Heart right ventricle (tissue), 16 donors: Measurements from ENCODE around the gene TBC1D22B. TPM values are rescaled to one million over a fixed set of nuclear protein-coding genes. Genes with fewer than 3 reads are reported as not detected.

ENCODE experiments used
- ATAC-seq, 8 donors: fragments of 200-7000 bp; cut with Tn5 transposase; one replicate each; pipeline ENCODE4 v1.9.1; 2020; ENCODE audit warnings: mild to moderate bottlenecking in 8 of 8, moderate library complexity in 8 of 8, moderate number of reproducible peaks in 1 of 8
- DNase-seq, 2 donors: peaks; one replicate each; pipeline ENCODE4 v3.0.0-alpha.2; 2020
- H3K27ac ChIP-seq, 10 donors: fragments of 200-600 bp; sonication (generic) in 2 of 10; one replicate each; pipeline versions ENCODE4 v1.5.0 to v1.8.0; 2020 to 2022; ENCODE audit warnings: mild to moderate bottlenecking in 3 of 10
- H3K27me3 ChIP-seq, 7 donors: fragments of 200-600 bp; one replicate each; pipeline ENCODE4 v1.8.0; 2021 to 2022; ENCODE audit warnings: mild to moderate bottlenecking in 2 of 7
- H3K36me3 ChIP-seq, 9 donors: fragments of 200-600 bp; sonication (generic) in 1 of 9; one replicate each; pipeline versions ENCODE4 v1.5.0 to v1.8.0; 2020 to 2022; ENCODE audit warnings: mild to moderate bottlenecking in 2 of 9
- H3K4me1 ChIP-seq, 9 donors: fragments of 200-600 bp; sonication (generic) in 1 of 9; one replicate each; pipeline versions ENCODE4 v1.5.0 to v1.8.0; 2020 to 2022; ENCODE audit warnings: mild to moderate bottlenecking in 4 of 9
- H3K4me3 ChIP-seq, 10 donors: fragments of 200-600 bp; sonication (generic) in 2 of 10; one replicate each; pipeline versions ENCODE4 v1.5.0 to v1.8.0; 2020 to 2022; ENCODE audit warnings: mild to moderate bottlenecking in 7 of 10, moderate library complexity in 2 of 10
- H3K9me3 ChIP-seq, 11 donors: fragments of 200-600 bp in 10 of 11; sonication (generic) in 2 of 11; one replicate each; pipeline versions ENCODE4 v1.5.0 to v1.8.0; 2013 to 2022; ENCODE audit warnings: mild to moderate bottlenecking in 2 of 11, control low read depth in 1 of 11, moderate library complexity in 1 of 11
- WGBS, 2 donors: extraction: QIAGEN DNeasy Blood & Tissue Kit; methylation state at CpG; one replicate each; pipeline ENCODE4 v1.1.7; 2013; ENCODE audit warnings: inconsistent platforms in 1 of 2; 5-methylcytosine and 5-hydroxymethylcytosine counted together
- intact Hi-C, 10 donors: fragments of 100-400 bp; cut with DNase I; formaldehyde crosslinking; loops; one replicate each; pipeline versions ENCODE4 v1.11.1 to v1.14.2; 2022
- polyA plus RNA-seq, 2 donors: library from polyadenylated mRNA; stranded (reverse); fragments of 200-250 nt; gene quantifications; one replicate each; pipeline ENCODE4 v1.2.3, GENCODE V29; 2013
- total RNA-seq, 10 donors: library from RNA; stranded (reverse); fragmentation: NEBNext Ultra II Directional in 3 of 10; extraction: Animal tissue kit (Norgen Biotek cat#: 25700) in 3 of 10; gene quantifications; one replicate each; pipeline versions ENCODE4 v1.2.1 to v1.2.4, GENCODE V29; 2021 to 2023
- TF ChIP-seq, protein P1 (sequence below), 9 donors: fragments of 200-600 bp; sonication (generic) in 2 of 9; IDR thresholded peaks; one replicate each; pipeline versions ENCODE4 v1.5.0 to v1.8.0; 2021 to 2022; ENCODE audit warnings: antibody characterized with exemption in 9 of 9, mild to moderate bottlenecking in 5 of 9, moderate library complexity in 1 of 9
- donor health status: Arrhythmogenic right ventricular cardiomyopathy.
- donor health status: ischemic (EF 13 %, LVEDD 7.1; RV severe dilation, severe dysfunction).
- donor health status: healthy with polysubstance abuse.
- donor health status: DM: no; HTN: yes; CAD: no.
- donor health status: DM: no; HTN: no; CAD: no.
- donor health status: ischemic (EF 25% LVEDD 6.9; RV normal size, moderate dysfunction).
- donor health status: ischemic (EF 25% LVEDD 5.7; RV mildly dilated, moderate dysfunction).
- donor health status: healthy.
- donor health status: DM: yes; HTN: yes; CAD: no.
- donor health status: Ischemic cardiomyopathy.
- donor health status: ischemic (EF 35%, LVEDD 5.7; RV mildly dilated, moderate dysfunction).
- donor health status: nonischemic (EF 11% LVEDD 7.7; RV severe dilation, severe dysfunction).
- donor health status: DM: yes; HTN: yes; CAD: no.
- donor health status: PGD.
- donor health status: ischemic (EF 29% LVEDD 5.4; RV normal size, mild dysfunction).
- donor health status: nonischemic (EF 23%, LVEDD 6.1; RV moderate dilation, normal function).

The TBC1D22B gene
- total and polyA plus RNA-seq, 12 donors, result 5.0 to 8.1 (median 6.3) TPM

DNA sequence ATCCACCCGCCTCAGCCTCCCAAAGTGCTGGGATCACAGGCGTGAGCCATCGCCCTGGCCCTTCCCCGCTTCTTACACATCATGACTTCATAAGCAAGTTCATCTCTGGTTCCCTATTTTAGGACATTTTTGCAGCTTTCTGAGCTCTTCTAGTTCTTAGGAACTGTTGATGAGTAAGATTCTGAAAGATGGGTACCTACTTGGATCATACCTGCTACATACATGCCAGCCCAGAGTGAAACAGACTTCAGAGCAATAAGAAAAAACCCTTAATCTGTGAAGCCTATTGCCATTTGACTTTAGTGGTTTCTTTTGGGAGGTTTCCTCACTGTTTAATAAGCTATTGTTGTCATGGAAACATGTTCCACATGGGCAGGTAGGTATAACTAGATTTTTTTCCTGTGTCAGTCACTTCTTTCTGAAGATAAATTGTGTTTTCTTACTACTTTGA lies 28.3 kb downstream of the TBC1D22B start:
- Histone ChIP-seq H3K27me3 (no peaks in the 10 kb centered on the region), H3K27ac (no peak overlapping the region), H3K4me3 (no peak overlapping the region), H3K9me3 (no peaks in the 10 kb centered on the region), H3K36me3 (peaks cover 0 to 100% (median 19%) of the 10 kb centered on the region in 9 donors), H3K4me1 (peaks cover 0 to 37% (median 24%) of the 10 kb centered on the region in 9 donors)
- DNase-seq, result no peak
- no peak for ATAC-seq
- WGBS, 2 donors, result 99 to 100% methylated on average over 4 of the region's 4 CpGs
- intact Hi-C loops, result no loop called here
- TF ChIP-seq, protein P1, sequence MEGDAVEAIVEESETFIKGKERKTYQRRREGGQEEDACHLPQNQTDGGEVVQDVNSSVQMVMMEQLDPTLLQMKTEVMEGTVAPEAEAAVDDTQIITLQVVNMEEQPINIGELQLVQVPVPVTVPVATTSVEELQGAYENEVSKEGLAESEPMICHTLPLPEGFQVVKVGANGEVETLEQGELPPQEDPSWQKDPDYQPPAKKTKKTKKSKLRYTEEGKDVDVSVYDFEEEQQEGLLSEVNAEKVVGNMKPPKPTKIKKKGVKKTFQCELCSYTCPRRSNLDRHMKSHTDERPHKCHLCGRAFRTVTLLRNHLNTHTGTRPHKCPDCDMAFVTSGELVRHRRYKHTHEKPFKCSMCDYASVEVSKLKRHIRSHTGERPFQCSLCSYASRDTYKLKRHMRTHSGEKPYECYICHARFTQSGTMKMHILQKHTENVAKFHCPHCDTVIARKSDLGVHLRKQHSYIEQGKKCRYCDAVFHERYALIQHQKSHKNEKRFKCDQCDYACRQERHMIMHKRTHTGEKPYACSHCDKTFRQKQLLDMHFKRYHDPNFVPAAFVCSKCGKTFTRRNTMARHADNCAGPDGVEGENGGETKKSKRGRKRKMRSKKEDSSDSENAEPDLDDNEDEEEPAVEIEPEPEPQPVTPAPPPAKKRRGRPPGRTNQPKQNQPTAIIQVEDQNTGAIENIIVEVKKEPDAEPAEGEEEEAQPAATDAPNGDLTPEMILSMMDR (IDR thresholded peaks at IDR 0.05), result no peak

GRCh38 chr6:37287519-37288157 lies 30.1 kb downstream of the TBC1D22B start:
- intact Hi-C loops, result no loop called here
- TF ChIP-seq, protein P1 (IDR thresholded peaks at IDR 0.05), result no peak
- WGBS, 2 donors, result 94 to 96% methylated on average over 2 of the region's 2 CpGs
- DNase-seq (no peak), ATAC-seq (no peak)
- no peak overlapping the region for H3K4me3 ChIP-seq
- peaks cover 0 to 100% (median 33%) of the 10 kb centered on the region in 9 donors for H3K36me3 ChIP-seq
- peaks cover 0 to 30% (median 22%) of the 10 kb centered on the region in 9 donors for H3K4me1 ChIP-seq
- no peaks in the 10 kb centered on the region for H3K27me3 ChIP-seq
- no peak overlapping the region for H3K27ac ChIP-seq
- H3K9me3 ChIP-seq, result no peaks in the 10 kb centered on the region

DNA sequence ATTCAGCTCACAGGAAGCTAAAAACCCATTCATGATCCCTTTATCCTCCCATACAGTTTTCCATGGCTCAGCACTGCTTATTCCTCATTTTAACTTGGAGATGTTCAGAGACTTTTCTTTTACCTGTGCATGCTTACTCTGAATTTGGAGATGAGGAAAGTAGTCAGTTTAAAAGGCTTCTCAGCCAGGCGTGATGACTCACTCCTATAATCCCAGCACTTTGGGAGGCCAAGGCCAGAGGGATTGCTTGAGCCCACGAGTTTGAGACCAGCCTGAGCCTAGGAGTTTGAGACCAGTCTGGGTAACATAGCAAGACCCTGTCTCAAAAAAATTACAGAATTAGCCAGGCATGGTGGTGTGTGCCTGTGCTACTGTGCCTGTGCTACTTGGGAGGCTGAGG lies 30.7 kb downstream of the TBC1D22B start:
- intact Hi-C loops, result no loop called here
- TF ChIP-seq, protein P1 (IDR thresholded peaks at IDR 0.05), result no peak
- Histone ChIP-seq H3K4me3 (no peak overlapping the region), H3K27ac (no peak overlapping the region), H3K9me3 (no peaks in the 10 kb centered on the region), H3K4me1 (peaks cover 0 to 23% (median 17%) of the 10 kb centered on the region in 9 donors), H3K36me3 (peaks cover 0 to 99% (median 35%) of the 10 kb centered on the region in 9 donors), H3K27me3 (no peaks in the 10 kb centered on the region)
- ATAC-seq (no peak), DNase-seq (no peak)
- WGBS, 2 donors, result 90 to 91% methylated on average over 2 of the region's 2 CpGs

DNA sequence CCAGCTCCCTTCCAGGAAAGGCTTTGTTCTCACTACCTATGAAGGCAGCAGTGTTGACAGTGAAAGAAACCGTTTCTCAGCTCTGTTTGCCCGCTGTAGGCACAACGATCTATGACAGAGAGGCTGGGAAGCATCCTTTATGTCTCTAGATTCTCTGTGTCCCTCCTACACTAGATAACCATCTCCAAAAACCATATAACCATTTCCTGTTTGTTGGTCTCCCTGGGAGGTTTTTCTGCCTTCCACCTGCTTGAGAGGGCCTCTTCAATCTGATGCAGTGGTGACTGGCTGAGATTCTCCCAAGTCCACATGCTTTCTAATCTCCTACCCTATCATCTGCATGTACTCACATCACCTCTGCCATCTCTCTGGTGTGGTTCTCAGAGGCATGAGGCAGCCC lies 32.4 kb downstream of the TBC1D22B start:
- ATAC-seq, result no peak
- intact Hi-C loops, result no loop called here

More for the DNA sequence above, 32.4 kb downstream of the TBC1D22B start:
- no peak overlapping the region for H3K27ac ChIP-seq
- 90% methylated on average over 3 of the region's 3 CpGs for WGBS, 2 donors
- TF ChIP-seq, protein P1 (IDR thresholded peaks at IDR 0.05), result no peak
- H3K27me3 ChIP-seq, result no peaks in the 10 kb centered on the region
- DNase-seq, result no peak
- no peaks in the 10 kb centered on the region for H3K9me3 ChIP-seq
- H3K4me1 ChIP-seq, result peaks cover 0 to 7% (median 1%) of the 10 kb centered on the region in 9 donors
- H3K4me3 ChIP-seq, result no peak overlapping the region
- peaks cover 0 to 99% (median 35%) of the 10 kb centered on the region in 9 donors for H3K36me3 ChIP-seq
